HPDE6-E6E7 (cell line): ENCODE results near the gene TSR3.

Source experiments
- DNase-seq: peaks from one replicate; pipeline ENCODE4 v3.0.0; 2011; ENCODE audit warnings: missing footprints; ENCODE audit errors: extremely low spot score

Gene TSR3

GRCh38 chr16:1354815-1355540 is 3.3 kb upstream of the TSR3 start:
- no peak for DNase-seq

- no peak for DNase-seq
Observed at GRCh38 chr16:1351215-1351581, 480 bp downstream of the TSR3 start.

GRCh38 chr16:1350691-1351090 is 987 bp downstream of the TSR3 start:
- DNase-seq, result no peak

GRCh38 chr16:1349951-1350350 is 1.7 kb downstream of the TSR3 start:
- DNase-seq, result no peak

- no peak for DNase-seq
Observed at GRCh38 chr16:1349351-1349750, 2.3 kb downstream of the TSR3 start.

GRCh38 chr16:1348926-1349325 is 2.8 kb downstream of the TSR3 start:
- DNase-seq, result no peak

GRCh38 chr16:1348441-1348840 is 3.2 kb downstream of the TSR3 start:
- no peak for DNase-seq

- no peak for DNase-seq
Observed at GRCh38 chr16:1347962-1348361, 3.7 kb downstream of the TSR3 start.

GRCh38 chr16:1347286-1347855 is 4.3 kb downstream of the TSR3 start:
- no peak for DNase-seq

GRCh38 chr16:1346422-1347285 is 5.0 kb downstream of the TSR3 start:
- no peak for DNase-seq

GRCh38 chr16:1345651-1346421 is 5.8 kb downstream of the TSR3 start:
- no peak for DNase-seq

- no peak for DNase-seq
Observed at GRCh38 chr16:1345087-1345486, 6.6 kb downstream of the TSR3 start.

GRCh38 chr16:1344499-1344898 is 7.2 kb downstream of the TSR3 start:
- no peak for DNase-seq

GRCh38 chr16:1343428-1344242 is 8.0 kb downstream of the TSR3 start:
- peak; percentile 19 for DNase-seq

GRCh38 chr16:1342526-1343427 is 8.9 kb downstream of the TSR3 start:
- peak; percentile 99 for DNase-seq

- no peak for DNase-seq
Observed at GRCh38 chr16:1341495-1342420, 9.9 kb downstream of the TSR3 start.

GRCh38 chr16:1340730-1341494 is 10.8 kb downstream of the TSR3 start:
- no peak for DNase-seq
